K562 (cell line): ENCODE data around the gene TRANK1. TPM values are rescaled to one million over a fixed set of nuclear protein-coding genes. Genes with fewer than 3 reads are reported as not detected.
A peak's percentile ranks its signal among the peaks of the same experiment; 100 is the strongest.

ENCODE experiments used
- BRD4 ChIP-seq: fragments of 200-600 bp; sonication (generic); IDR thresholded peaks from 2 replicates; pipeline ENCODE4 v1.6.1; 2017; ENCODE audit warnings: inconsistent platforms
- CHD1 ChIP-seq: fragments of 200-600 bp; sonication (generic); IDR thresholded peaks from one replicate; pipeline ENCODE4 v1.6.1; 2012; ENCODE audit warnings: mild to moderate bottlenecking, moderate library complexity, low read length, inconsistent platforms
- CHD2 ChIP-seq: IDR thresholded peaks from 2 replicates; pipeline ENCODE4 v1.6.1; 2011; ENCODE audit warnings: low read depth, low read length
- DMBX1 ChIP-seq: fragments of 250-450 bp; sonication (Bioruptor Pico); IDR thresholded peaks from 2 replicates; pipeline ENCODE4 v1.8.0; 2022; ENCODE audit warnings: inconsistent platforms, mild to moderate bottlenecking, moderate library complexity, borderline replicate concordance
- ESRRB ChIP-seq: fragments of 250-450 bp; sonication (Bioruptor Pico); IDR thresholded peaks from 2 replicates; pipeline ENCODE4 v1.5.0; 2020; ENCODE audit warnings: mild to moderate bottlenecking, moderate library complexity, borderline replicate concordance
- SIN3A ChIP-seq, 2 experiments: fragments of 150-350 bp in 1 of 2; IDR thresholded peaks; 2 replicates each; pipeline ENCODE4 v1.6.1; 2011 to 2016; ENCODE audit warnings: borderline replicate concordance in 2 of 2, low read depth in 2 of 2, low read length in 2 of 2, mild to moderate bottlenecking in 2 of 2, moderate library complexity in 2 of 2; ENCODE audit not compliant: control insufficient read depth in 1 of 2
- SMAD1 ChIP-seq: fragments of 150-350 bp; IDR thresholded peaks from 2 replicates; pipeline ENCODE4 v1.6.1; 2014; ENCODE audit warnings: low read length, low read depth; ENCODE audit not compliant: partially characterized antibody
- SMARCA4 ChIP-seq: fragments of 450-650 bp; IDR thresholded peaks from 2 replicates; pipeline ENCODE4 v1.6.1; 2016
- STAG1 ChIP-seq: sonication (generic); formaldehyde crosslinking; IDR thresholded peaks from 2 replicates; pipeline ENCODE4 v1.5.0; 2020; ENCODE audit warnings: missing genetic modification reagents, borderline replicate concordance
- TAL1 ChIP-seq: fragments of 450-650 bp; IDR thresholded peaks from 2 replicates; pipeline ENCODE4 v1.6.1; 2016; ENCODE audit warnings: mild to moderate bottlenecking
- U2AF2 ChIP-seq: fragments of 200-400 bp; formaldehyde crosslinking; optimal IDR thresholded peaks from 2 replicates; pipeline ENCODE3; 2017; ENCODE audit warnings: low read depth, mild to moderate bottlenecking, low read length
- ZNF121 ChIP-seq: sonication (generic); formaldehyde crosslinking; conservative IDR thresholded peaks from 2 replicates; pipeline ENCODE4 v1.8.0; 2022; ENCODE audit warnings: missing genetic modification reagents
- ZNF354B ChIP-seq: fragments of 250-450 bp; sonication (Bioruptor Pico); IDR thresholded peaks from 2 replicates; pipeline ENCODE4 v1.4.0; 2020
- ZNF41 ChIP-seq: fragments of 250-450 bp; sonication (Bioruptor Pico); conservative IDR thresholded peaks from 2 replicates; pipeline ENCODE4 v1.4.0; 2020; ENCODE audit warnings: mild to moderate bottlenecking
- polyA plus RNA-seq, 8 experiments: library from polyadenylated mRNA; depleted of rRNA in 4 of 8; stranded (reverse) in 5 of 8; unstranded in 3 of 8; fragments of >200 nt; fragmentation: Nextera tagmentation in 2 of 8; fragmentation: Illumina TruSeq in 1 of 8; extraction: Ambion mirVana in 2 of 8; extraction: Trizol in 1 of 8; gene quantifications; 2 replicates each; pipeline versions ENCODE4 v1.2.1 to v1.2.3, GENCODE V29; 2011 to 2014; ENCODE audit warnings: inconsistent platforms in 1 of 8, missing spikeins in 1 of 8
- total RNA-seq, 7 experiments: library from RNA; depleted of rRNA in 6 of 7; stranded (reverse); fragments of >200 nt in 6 of 7; fragmentation: Illumina TruSeq in 2 of 7; extraction: Trizol in 2 of 7; gene quantifications; 2 replicates each; pipeline versions ENCODE4 v1.2.1 to v1.2.3, GENCODE V29; 2011 to 2021; ENCODE audit warnings: low replicate concordance in 1 of 7
- TF ChIP-seq, protein P1 (sequence below): fragments of 450-650 bp; formaldehyde crosslinking; IDR thresholded peaks from 2 replicates; pipeline ENCODE4 v1.4.0; 2022; ENCODE audit warnings: missing genetic modification characterization
- TF ChIP-seq, protein P2 (sequence below): fragments of 450-650 bp; IDR thresholded peaks from 2 replicates; pipeline ENCODE4 v1.6.1; 2018; ENCODE audit warnings: mild to moderate bottlenecking, low read depth; ENCODE audit not compliant: partially characterized antibody
- TF ChIP-seq, protein P3 (sequence below): sonication (generic); formaldehyde crosslinking; IDR thresholded peaks from 2 replicates; pipeline ENCODE4 v1.8.0; 2022; ENCODE audit warnings: mild to moderate bottlenecking, low read depth, missing genetic modification reagents
- TF ChIP-seq, protein P4 (sequence below): fragments of 250-450 bp; sonication (Bioruptor Pico); IDR thresholded peaks from 2 replicates; pipeline ENCODE4 v1.5.0; 2020; ENCODE audit warnings: mild to moderate bottlenecking, borderline replicate concordance
- TF ChIP-seq, protein P5 (sequence below): IDR thresholded peaks from 2 replicates; pipeline ENCODE4 v1.6.1; 2012; ENCODE audit warnings: low read depth, low read length, improper control_type of control experiment, borderline replicate concordance

TRANK1 gene
- total and polyA plus RNA-seq, 9 of the 15 experiments (the other 6 are each of a cell fraction or from before 2014, with no cell fraction given), result 0.41 to 5.3 (median 2.1) TPM

DNA sequence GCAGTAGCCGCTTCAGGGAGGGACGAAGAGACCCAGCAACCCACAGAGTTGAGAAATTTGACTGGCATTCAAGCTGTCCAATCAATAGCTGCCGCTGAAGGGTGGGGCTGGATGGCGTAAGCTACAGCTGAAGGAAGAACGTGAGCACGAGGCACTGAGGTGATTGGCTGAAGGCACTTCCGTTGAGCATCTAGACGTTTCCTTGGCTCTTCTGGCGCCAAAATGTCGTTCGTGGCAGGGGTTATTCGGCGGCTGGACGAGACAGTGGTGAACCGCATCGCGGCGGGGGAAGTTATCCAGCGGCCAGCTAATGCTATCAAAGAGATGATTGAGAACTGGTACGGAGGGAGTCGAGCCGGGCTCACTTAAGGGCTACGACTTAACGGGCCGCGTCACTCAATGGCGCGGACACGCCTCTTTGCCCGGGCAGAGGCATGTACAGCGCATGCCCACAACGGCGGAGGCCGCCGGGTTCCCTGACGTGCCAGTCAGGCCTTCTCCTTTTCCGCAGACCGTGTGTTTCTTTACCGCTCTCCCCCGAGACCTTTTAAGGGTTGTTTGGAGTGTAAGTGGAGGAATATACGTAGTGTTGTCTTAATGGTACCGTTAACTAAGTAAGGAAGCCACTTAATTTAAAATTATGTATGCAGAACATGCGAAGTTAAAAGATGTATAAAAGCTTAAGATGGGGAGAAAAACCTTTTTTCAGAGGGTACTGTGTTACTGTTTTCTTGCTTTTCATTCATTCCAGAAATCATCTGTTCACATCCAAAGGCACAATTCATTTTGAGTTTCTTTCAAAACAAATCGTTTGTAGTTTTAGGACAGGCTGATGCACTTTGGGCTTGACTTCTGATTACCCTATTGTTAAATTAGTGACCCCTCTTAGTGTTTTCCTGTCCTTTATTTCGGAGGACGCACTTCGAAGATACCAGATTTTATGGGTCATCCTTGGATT lies 48.8 kb upstream of the TRANK1 start, which contains the start of gene MLH1 (continued):
- no peak for TF ChIP-seq CHD1
- TF ChIP-seq ZNF354B (CRISPR knock-in tag), result no peak
- TF ChIP-seq ZNF121 (CRISPR knock-in tag), result no peak
- TF ChIP-seq, protein P1, sequence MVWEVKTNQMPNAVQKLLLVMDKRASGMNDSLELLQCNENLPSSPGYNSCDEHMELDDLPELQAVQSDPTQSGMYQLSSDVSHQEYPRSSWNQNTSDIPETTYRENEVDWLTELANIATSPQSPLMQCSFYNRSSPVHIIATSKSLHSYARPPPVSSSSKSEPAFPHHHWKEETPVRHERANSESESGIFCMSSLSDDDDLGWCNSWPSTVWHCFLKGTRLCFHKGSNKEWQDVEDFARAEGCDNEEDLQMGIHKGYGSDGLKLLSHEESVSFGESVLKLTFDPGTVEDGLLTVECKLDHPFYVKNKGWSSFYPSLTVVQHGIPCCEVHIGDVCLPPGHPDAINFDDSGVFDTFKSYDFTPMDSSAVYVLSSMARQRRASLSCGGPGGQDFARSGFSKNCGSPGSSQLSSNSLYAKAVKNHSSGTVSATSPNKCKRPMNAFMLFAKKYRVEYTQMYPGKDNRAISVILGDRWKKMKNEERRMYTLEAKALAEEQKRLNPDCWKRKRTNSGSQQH (CRISPR knock-in tag), result no peak
- TF ChIP-seq SIN3A (IDR thresholded peaks at IDR 0.05; ENCODE audit: borderline replicate concordance in 2 of 2, control insufficient read depth in 1 of 2, low read depth in 2 of 2, low read length in 2 of 2), result peak; percentile 46 to 89; a peak in 3 of 4 replicates
- TF ChIP-seq U2AF2, result no peak
- TF ChIP-seq, protein P2, sequence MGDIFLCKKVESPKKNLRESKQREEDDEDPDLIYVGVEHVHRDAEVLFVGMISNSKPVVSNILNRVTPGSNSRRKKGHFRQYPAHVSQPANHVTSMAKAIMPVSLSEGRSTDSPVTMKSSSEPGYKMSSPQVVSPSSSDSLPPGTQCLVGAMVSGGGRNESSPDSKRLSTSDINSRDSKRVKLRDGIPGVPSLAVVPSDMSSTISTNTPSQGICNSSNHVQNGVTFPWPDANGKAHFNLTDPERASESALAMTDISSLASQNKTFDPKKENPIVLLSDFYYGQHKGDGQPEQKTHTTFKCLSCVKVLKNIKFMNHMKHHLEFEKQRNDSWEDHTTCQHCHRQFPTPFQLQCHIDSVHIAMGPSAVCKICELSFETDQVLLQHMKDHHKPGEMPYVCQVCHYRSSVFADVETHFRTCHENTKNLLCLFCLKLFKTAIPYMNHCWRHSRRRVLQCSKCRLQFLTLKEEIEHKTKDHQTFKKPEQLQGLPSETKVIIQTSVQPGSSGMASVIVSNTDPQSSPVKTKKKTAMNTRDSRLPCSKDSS, result no peak
- TF ChIP-seq, protein P3, sequence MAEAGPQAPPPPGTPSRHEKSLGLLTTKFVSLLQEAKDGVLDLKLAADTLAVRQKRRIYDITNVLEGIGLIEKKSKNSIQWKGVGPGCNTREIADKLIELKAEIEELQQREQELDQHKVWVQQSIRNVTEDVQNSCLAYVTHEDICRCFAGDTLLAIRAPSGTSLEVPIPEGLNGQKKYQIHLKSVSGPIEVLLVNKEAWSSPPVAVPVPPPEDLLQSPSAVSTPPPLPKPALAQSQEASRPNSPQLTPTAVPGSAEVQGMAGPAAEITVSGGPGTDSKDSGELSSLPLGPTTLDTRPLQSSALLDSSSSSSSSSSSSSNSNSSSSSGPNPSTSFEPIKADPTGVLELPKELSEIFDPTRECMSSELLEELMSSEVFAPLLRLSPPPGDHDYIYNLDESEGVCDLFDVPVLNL, result peak; percentile 86
- TF ChIP-seq BRD4, result peak; percentile 88; the same call in 1 of the 2 replicates
- TF ChIP-seq SMARCA4, result no peak; the same call in 1 of the 2 replicates
- no peak for TF ChIP-seq ESRRB (CRISPR knock-in tag)
- no peak for TF ChIP-seq SMAD1
- TF ChIP-seq STAG1, result no peak
- TF ChIP-seq, protein P4, sequence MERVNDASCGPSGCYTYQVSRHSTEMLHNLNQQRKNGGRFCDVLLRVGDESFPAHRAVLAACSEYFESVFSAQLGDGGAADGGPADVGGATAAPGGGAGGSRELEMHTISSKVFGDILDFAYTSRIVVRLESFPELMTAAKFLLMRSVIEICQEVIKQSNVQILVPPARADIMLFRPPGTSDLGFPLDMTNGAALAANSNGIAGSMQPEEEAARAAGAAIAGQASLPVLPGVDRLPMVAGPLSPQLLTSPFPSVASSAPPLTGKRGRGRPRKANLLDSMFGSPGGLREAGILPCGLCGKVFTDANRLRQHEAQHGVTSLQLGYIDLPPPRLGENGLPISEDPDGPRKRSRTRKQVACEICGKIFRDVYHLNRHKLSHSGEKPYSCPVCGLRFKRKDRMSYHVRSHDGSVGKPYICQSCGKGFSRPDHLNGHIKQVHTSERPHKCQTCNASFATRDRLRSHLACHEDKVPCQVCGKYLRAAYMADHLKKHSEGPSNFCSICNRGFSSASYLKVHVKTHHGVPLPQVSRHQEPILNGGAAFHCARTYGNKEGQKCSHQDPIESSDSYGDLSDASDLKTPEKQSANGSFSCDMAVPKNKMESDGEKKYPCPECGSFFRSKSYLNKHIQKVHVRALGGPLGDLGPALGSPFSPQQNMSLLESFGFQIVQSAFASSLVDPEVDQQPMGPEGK, result no peak
- TF ChIP-seq, protein P5, sequence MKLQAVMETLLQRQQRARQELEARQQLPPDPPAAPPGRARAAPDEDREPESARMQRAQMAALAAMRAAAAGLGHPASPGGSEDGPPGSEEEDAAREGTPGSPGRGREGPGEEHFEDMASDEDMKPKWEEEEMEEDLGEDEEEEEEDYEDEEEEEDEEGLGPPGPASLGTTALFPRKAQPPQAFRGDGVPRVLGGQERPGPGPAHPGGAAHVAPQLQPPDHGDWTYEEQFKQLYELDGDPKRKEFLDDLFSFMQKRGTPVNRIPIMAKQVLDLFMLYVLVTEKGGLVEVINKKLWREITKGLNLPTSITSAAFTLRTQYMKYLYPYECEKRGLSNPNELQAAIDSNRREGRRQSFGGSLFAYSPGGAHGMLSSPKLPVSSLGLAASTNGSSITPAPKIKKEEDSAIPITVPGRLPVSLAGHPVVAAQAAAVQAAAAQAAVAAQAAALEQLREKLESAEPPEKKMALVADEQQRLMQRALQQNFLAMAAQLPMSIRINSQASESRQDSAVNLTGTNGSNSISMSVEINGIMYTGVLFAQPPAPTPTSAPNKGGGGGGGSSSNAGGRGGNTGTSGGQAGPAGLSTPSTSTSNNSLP, result no peak
- peak; percentile 87 for TF ChIP-seq CHD2
- TF ChIP-seq TAL1, result no peak
- TF ChIP-seq ZNF41 (CRISPR knock-in tag), result no peak
- TF ChIP-seq DMBX1 (CRISPR knock-in tag), result peak; percentile 77; the same call in 1 of the 2 replicates
